UCSD-AML1 (cell line): ENCODE measurements around the gene ABCC9.

Experiments used
- DNase-seq: peaks from one replicate; lab custom pipeline; 2025; ENCODE audit not compliant: unreplicated experiment; lab: John Stamatoyannopoulos, UW

Gene ABCC9

GRCh38 chr12:21776175-21776574, 165.1 kb downstream of the ABCC9 start:
- DNase-seq = no peak

GRCh38 chr12:21775133-21775820, 165.9 kb downstream of the ABCC9 start:
- DNase-seq = no peak

GRCh38 chr12:21774358-21775132, 166.7 kb downstream of the ABCC9 start, which contains the start of gene KCNJ8:
Gene KCNJ8, minus strand, starts transcription at chr12:21774706. Its CDS starts 1,090 bp downstream, at chr12:21773616.
- no peak for DNase-seq

GRCh38 chr12:21773806-21774205, 167.4 kb downstream of the ABCC9 start:
- DNase-seq = no peak

- DNase-seq = no peak
Observed at GRCh38 chr12:21773263-21773741, 167.9 kb downstream of the ABCC9 start.

- no peak for DNase-seq
Observed at GRCh38 chr12:21771311-21771710, 169.9 kb downstream of the ABCC9 start.

GRCh38 chr12:21769307-21769706, 171.9 kb downstream of the ABCC9 start:
- no peak for DNase-seq

GRCh38 chr12:21766403-21766802, 174.8 kb downstream of the ABCC9 start:
- no peak for DNase-seq

GRCh38 chr12:21764950-21765349, 176.3 kb downstream of the ABCC9 start:
- no peak for DNase-seq

GRCh38 chr12:21764065-21764464, 177.2 kb downstream of the ABCC9 start:
- no peak for DNase-seq

- no peak for DNase-seq
Observed at GRCh38 chr12:21763531-21763930, 177.7 kb downstream of the ABCC9 start.

GRCh38 chr12:21759737-21760136, 181.5 kb downstream of the ABCC9 start:
- no peak for DNase-seq

- no peak for DNase-seq
Observed at GRCh38 chr12:21757735-21758134, 183.5 kb downstream of the ABCC9 start.

GRCh38 chr12:21756699-21757098, 184.5 kb downstream of the ABCC9 start:
- DNase-seq = no peak

GRCh38 chr12:21751517-21751916, 189.7 kb downstream of the ABCC9 start:
- DNase-seq = no peak
